K562 (cell line): ENCODE data around the gene PPP1R10. TPM values are rescaled to one million over a fixed set of nuclear protein-coding genes. Genes with fewer than 3 reads are reported as not detected.
A peak's percentile ranks its signal among the peaks of the same experiment; 100 is the strongest.

Experiments used
- ARHGAP35 ChIP-seq: fragments of 450-650 bp; IDR thresholded peaks from 2 replicates; pipeline ENCODE4 v1.6.1; 2018; ENCODE audit not compliant: partially characterized antibody
- DMBX1 ChIP-seq: fragments of 250-450 bp; sonication (Bioruptor Pico); IDR thresholded peaks from 2 replicates; pipeline ENCODE4 v1.8.0; 2022; ENCODE audit warnings: inconsistent platforms, mild to moderate bottlenecking, moderate library complexity, borderline replicate concordance
- FOXM1 ChIP-seq, 2 experiments: fragments of 450-650 bp in 1 of 2; sonication (generic) in 1 of 2; formaldehyde crosslinking in 1 of 2; IDR thresholded peaks; 2 replicates each; pipeline versions ENCODE4 v1.6.1 to v1.9.0; 2017 to 2022; ENCODE audit warnings: low read depth in 2 of 2, mild to moderate bottlenecking in 2 of 2, missing genetic modification reagents in 1 of 2, moderate library complexity in 1 of 2
- HCFC1 ChIP-seq: IDR thresholded peaks from 2 replicates; pipeline ENCODE4 v1.6.1; 2012; ENCODE audit warnings: low read depth, low read length, improper control_type of control experiment
- KLF6 ChIP-seq: fragments of 250-450 bp; sonication (Bioruptor Pico); IDR thresholded peaks from 2 replicates; pipeline ENCODE4 v1.4.0; 2020; ENCODE audit warnings: mild to moderate bottlenecking, moderate library complexity, borderline replicate concordance
- MBD2 ChIP-seq: sonication (generic); IDR thresholded peaks from 2 replicates; pipeline ENCODE4 v1.6.1; 2016; ENCODE audit warnings: low read depth, borderline replicate concordance
- MTF1 ChIP-seq: fragments of 250-450 bp; sonication (Bioruptor Pico); IDR thresholded peaks from 2 replicates; pipeline ENCODE4 v1.9.0; 2021; ENCODE audit warnings: moderate library complexity, mild to moderate bottlenecking, inconsistent platforms, borderline replicate concordance
- PTRF ChIP-seq: fragments of 450-650 bp; IDR thresholded peaks from 2 replicates; pipeline ENCODE4 v1.6.1; 2016; ENCODE audit warnings: mild to moderate bottlenecking, missing genetic modification characterization, missing compliant biosample characterization
- RBM15 ChIP-seq: fragments of 200-400 bp; formaldehyde crosslinking; IDR thresholded peaks from 2 replicates; pipeline ENCODE4 v1.6.1; 2018; ENCODE audit warnings: mild to moderate bottlenecking, low read length, moderate library complexity; ENCODE audit not compliant: insufficient read depth
- SNRNP70 ChIP-seq: fragments of 200-400 bp; formaldehyde crosslinking; optimal IDR thresholded peaks from 2 replicates; pipeline ENCODE3; 2017; ENCODE audit warnings: low read depth, low read length
- XRCC3 ChIP-seq: fragments of 450-650 bp; IDR thresholded peaks from 2 replicates; pipeline ENCODE4 v1.6.1; 2017; ENCODE audit warnings: mild to moderate bottlenecking, moderate library complexity
- ZFP36 ChIP-seq: fragments of 150-350 bp; IDR thresholded peaks from 2 replicates; pipeline ENCODE4 v1.6.1; 2018; ENCODE audit warnings: low read length, low read depth; ENCODE audit not compliant: partially characterized antibody
- ZNF174 ChIP-seq: fragments of 250-450 bp; sonication (Bioruptor Pico); IDR thresholded peaks from 2 replicates; pipeline ENCODE4 v1.4.0; 2020; ENCODE audit warnings: mild to moderate bottlenecking
- ZNF76 ChIP-seq: fragments of 250-450 bp; sonication (Bioruptor Pico); IDR thresholded peaks from 2 replicates; pipeline ENCODE4 v1.4.0; 2020; ENCODE audit warnings: mild to moderate bottlenecking, moderate library complexity, borderline replicate concordance
- polyA plus RNA-seq, 8 experiments: library from polyadenylated mRNA; depleted of rRNA in 4 of 8; stranded (reverse) in 5 of 8; unstranded in 3 of 8; fragments of >200 nt; fragmentation: Nextera tagmentation in 2 of 8; fragmentation: Illumina TruSeq in 1 of 8; extraction: Ambion mirVana in 2 of 8; extraction: Trizol in 1 of 8; gene quantifications; 2 replicates each; pipeline versions ENCODE4 v1.2.1 to v1.2.3, GENCODE V29; 2011 to 2014; ENCODE audit warnings: inconsistent platforms in 1 of 8, missing spikeins in 1 of 8
- total RNA-seq, 7 experiments: library from RNA; depleted of rRNA in 6 of 7; stranded (reverse); fragments of >200 nt in 6 of 7; fragmentation: Illumina TruSeq in 2 of 7; extraction: Trizol in 2 of 7; gene quantifications; 2 replicates each; pipeline versions ENCODE4 v1.2.1 to v1.2.3, GENCODE V29; 2011 to 2021; ENCODE audit warnings: low replicate concordance in 1 of 7
- TF ChIP-seq, protein P1 (sequence below): fragments of 450-650 bp; IDR thresholded peaks from 2 replicates; pipeline ENCODE4 v1.6.1; 2017; ENCODE audit warnings: antibody characterized with exemption, mild to moderate bottlenecking
- TF ChIP-seq, protein P2 (sequence below): fragments of 450-650 bp; IDR thresholded peaks from 2 replicates; pipeline ENCODE4 v1.6.1; 2016; ENCODE audit warnings: borderline replicate concordance
- TF ChIP-seq, protein P3 (sequence below): fragments of 150-350 bp; conservative IDR thresholded peaks from 2 replicates; pipeline ENCODE4 v1.6.1; 2014; ENCODE audit warnings: low read length

Gene PPP1R10
- total and polyA plus RNA-seq, 9 of the 15 experiments (the other 6 are each of a cell fraction or from before 2014, with no cell fraction given): 14.1 to 65.5 (median 32.6) TPM

DNA sequence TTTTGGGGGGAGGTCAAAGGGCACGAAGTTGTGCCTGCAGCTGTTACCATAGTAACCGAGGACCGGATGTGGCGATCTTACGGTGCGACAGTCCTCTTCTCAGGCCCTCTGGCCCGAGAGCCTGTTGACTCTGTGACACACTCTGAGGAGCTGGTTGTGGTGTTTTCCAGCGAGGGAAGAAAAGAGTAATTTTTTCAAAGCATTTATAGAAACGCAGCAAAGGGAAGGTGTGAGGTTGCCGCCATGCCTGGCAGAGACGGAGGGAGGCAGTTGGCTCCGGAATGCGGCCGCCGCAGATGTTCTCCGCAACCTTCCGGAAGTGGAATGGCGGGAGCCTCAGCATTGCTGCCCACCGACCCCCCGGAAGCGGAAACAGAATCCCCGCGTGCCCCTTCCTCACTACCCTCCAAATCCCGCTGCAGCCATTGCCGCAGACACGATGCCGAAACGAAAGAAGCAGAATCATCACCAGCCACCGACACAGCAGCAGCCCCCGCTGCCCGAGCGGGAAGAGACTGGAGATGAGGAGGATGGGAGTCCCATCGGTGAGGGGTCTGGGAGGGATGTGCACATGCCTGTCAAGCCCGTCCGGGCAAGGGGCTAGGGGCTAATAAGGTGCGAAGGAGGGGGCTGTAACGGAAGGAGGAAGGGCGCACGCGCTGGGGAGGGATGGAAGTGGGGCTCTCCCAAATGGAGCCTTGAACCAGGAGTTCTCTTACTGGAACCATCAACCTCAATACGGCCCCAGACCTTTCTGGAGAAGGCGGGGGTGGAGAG is 59.9 kb downstream of the PPP1R10 start, which contains the start of gene PRR3 (continued):
- TF ChIP-seq, protein P1, sequence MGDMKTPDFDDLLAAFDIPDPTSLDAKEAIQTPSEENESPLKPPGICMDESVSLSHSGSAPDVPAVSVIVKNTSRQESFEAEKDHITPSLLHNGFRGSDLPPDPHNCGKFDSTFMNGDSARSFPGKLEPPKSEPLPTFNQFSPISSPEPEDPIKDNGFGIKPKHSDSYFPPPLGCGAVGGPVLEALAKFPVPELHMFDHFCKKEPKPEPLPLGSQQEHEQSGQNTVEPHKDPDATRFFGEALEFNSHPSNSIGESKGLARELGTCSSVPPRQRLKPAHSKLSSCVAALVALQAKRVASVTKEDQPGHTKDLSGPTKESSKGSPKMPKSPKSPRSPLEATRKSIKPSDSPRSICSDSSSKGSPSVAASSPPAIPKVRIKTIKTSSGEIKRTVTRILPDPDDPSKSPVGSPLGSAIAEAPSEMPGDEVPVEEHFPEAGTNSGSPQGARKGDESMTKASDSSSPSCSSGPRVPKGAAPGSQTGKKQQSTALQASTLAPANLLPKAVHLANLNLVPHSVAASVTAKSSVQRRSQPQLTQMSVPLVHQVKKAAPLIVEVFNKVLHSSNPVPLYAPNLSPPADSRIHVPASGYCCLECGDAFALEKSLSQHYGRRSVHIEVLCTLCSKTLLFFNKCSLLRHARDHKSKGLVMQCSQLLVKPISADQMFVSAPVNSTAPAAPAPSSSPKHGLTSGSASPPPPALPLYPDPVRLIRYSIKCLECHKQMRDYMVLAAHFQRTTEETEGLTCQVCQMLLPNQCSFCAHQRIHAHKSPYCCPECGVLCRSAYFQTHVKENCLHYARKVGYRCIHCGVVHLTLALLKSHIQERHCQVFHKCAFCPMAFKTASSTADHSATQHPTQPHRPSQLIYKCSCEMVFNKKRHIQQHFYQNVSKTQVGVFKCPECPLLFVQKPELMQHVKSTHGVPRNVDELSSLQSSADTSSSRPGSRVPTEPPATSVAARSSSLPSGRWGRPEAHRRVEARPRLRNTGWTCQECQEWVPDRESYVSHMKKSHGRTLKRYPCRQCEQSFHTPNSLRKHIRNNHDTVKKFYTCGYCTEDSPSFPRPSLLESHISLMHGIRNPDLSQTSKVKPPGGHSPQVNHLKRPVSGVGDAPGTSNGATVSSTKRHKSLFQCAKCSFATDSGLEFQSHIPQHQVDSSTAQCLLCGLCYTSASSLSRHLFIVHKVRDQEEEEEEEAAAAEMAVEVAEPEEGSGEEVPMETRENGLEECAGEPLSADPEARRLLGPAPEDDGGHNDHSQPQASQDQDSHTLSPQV: peak; percentile 67
- TF ChIP-seq ARHGAP35 (peak; percentile 44), RBM15 (no peak), PTRF (tag) (no peak), ZNF76 (CRISPR knock-in tag) (no peak), XRCC3 (no peak), HCFC1 (peak; percentile 77), ZNF174 (no peak), MBD2 (no peak), FOXM1 (IDR thresholded peaks at IDR 0.05; ENCODE audit: low read depth) (no peak), FOXM1 (CRISPR knock-in tag; IDR thresholded peaks at IDR 0.05; ENCODE audit: low read depth) (no peak), SNRNP70 (no peak), KLF6 (CRISPR knock-in tag) (no peak), DMBX1 (no peak), ZFP36 (no peak), MTF1 (CRISPR knock-in tag) (no peak)
- TF ChIP-seq, protein P2, sequence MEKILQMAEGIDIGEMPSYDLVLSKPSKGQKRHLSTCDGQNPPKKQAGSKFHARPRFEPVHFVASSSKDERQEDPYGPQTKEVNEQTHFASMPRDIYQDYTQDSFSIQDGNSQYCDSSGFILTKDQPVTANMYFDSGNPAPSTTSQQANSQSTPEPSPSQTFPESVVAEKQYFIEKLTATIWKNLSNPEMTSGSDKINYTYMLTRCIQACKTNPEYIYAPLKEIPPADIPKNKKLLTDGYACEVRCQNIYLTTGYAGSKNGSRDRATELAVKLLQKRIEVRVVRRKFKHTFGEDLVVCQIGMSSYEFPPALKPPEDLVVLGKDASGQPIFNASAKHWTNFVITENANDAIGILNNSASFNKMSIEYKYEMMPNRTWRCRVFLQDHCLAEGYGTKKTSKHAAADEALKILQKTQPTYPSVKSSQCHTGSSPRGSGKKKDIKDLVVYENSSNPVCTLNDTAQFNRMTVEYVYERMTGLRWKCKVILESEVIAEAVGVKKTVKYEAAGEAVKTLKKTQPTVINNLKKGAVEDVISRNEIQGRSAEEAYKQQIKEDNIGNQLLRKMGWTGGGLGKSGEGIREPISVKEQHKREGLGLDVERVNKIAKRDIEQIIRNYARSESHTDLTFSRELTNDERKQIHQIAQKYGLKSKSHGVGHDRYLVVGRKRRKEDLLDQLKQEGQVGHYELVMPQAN: peak; percentile 87
- TF ChIP-seq, protein P3, sequence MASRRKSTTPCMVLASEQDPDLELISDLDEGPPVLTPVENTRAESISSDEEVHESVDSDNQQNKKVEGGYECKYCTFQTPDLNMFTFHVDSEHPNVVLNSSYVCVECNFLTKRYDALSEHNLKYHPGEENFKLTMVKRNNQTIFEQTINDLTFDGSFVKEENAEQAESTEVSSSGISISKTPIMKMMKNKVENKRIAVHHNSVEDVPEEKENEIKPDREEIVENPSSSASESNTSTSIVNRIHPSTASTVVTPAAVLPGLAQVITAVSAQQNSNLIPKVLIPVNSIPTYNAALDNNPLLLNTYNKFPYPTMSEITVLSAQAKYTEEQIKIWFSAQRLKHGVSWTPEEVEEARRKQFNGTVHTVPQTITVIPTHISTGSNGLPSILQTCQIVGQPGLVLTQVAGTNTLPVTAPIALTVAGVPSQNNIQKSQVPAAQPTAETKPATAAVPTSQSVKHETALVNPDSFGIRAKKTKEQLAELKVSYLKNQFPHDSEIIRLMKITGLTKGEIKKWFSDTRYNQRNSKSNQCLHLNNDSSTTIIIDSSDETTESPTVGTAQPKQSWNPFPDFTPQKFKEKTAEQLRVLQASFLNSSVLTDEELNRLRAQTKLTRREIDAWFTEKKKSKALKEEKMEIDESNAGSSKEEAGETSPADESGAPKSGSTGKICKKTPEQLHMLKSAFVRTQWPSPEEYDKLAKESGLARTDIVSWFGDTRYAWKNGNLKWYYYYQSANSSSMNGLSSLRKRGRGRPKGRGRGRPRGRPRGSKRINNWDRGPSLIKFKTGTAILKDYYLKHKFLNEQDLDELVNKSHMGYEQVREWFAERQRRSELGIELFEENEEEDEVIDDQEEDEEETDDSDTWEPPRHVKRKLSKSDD: no peak
